GM23338 (cell line): Measurements from ENCODE around the gene UST. TPM values are rescaled to one million over a fixed set of nuclear protein-coding genes. Genes with fewer than 3 reads are reported as not detected.
A peak's percentile ranks its signal among the peaks of the same experiment; 100 is the strongest.

Source experiments
- ATAC-seq: fragments of 200-7000 bp; cut with Tn5 transposase; 3 replicates; pipeline ENCODE4 v1.9.1; 2020
- DNase-seq: peaks from one replicate; pipeline ENCODE4 v3.0.0-alpha.2; 2015; ENCODE audit warnings: low spot score
- H2AFZ ChIP-seq: fragments of 200-600 bp; sonication (generic); 2 replicates; pipeline ENCODE4 v1.8.0; 2016; ENCODE audit warnings: antibody characterized with exemption, mild to moderate bottlenecking, moderate library complexity
- H3F3A ChIP-seq: fragments of 200-600 bp; sonication (generic); replicated peaks from 2 replicates; pipeline ENCODE4 v1.8.0; 2017; ENCODE audit warnings: antibody characterized with exemption, mixed run types, low read depth
- H3K27ac ChIP-seq: fragments of 200-600 bp; sonication (generic); 2 replicates; pipeline ENCODE4 v1.6.1; 2016; ENCODE audit warnings: low read depth
- H3K27me3 ChIP-seq: fragments of 200-600 bp; sonication (generic); 2 replicates; pipeline ENCODE4 v1.8.0; 2016; ENCODE audit warnings: mild to moderate bottlenecking, mixed run types, moderate library complexity; ENCODE audit not compliant: insufficient read depth
- H3K36me3 ChIP-seq: fragments of 200-600 bp; sonication (generic); 2 replicates; pipeline ENCODE4 v1.8.0; 2016; ENCODE audit warnings: mild to moderate bottlenecking; ENCODE audit not compliant: insufficient read depth
- H3K4me1 ChIP-seq: fragments of 200-600 bp; sonication (generic); 2 replicates; pipeline ENCODE4 v1.8.0; 2016; ENCODE audit warnings: mild to moderate bottlenecking, moderate library complexity; ENCODE audit not compliant: insufficient read depth
- H3K4me2 ChIP-seq: fragments of 200-600 bp; sonication (generic); 2 replicates; pipeline ENCODE4 v1.7.1; 2017; ENCODE audit warnings: mixed run types
- H3K4me3 ChIP-seq: fragments of 200-600 bp; sonication (generic); 2 replicates; pipeline ENCODE4 v1.6.1; 2016; ENCODE audit warnings: mixed run types
- H3K79me2 ChIP-seq: fragments of 200-600 bp; sonication (generic); replicated peaks from 2 replicates; pipeline ENCODE4 v1.8.0; 2017; ENCODE audit warnings: mild to moderate bottlenecking; ENCODE audit not compliant: insufficient read depth
- H3K9me2 ChIP-seq: fragments of 200-600 bp; sonication (generic); 2 replicates; pipeline ENCODE4 v1.8.0; 2017; ENCODE audit not compliant: insufficient read depth
- H4K20me1 ChIP-seq: fragments of 200-600 bp; sonication (generic); replicated peaks from 2 replicates; pipeline ENCODE4 v1.8.0; 2017; ENCODE audit warnings: mild to moderate bottlenecking; ENCODE audit not compliant: insufficient read depth
- H3K27ac Mint-ChIP-seq: 2 replicates; pipeline ENCODE4 v1.8.0; 2020; ENCODE audit warnings: inconsistent platforms, mild to moderate bottlenecking, moderate library complexity, mixed read lengths
- H3K27me3 Mint-ChIP-seq: 3 replicates; pipeline ENCODE4 v1.8.0; 2022; ENCODE audit warnings: low read depth, mild to moderate bottlenecking, moderate library complexity, mixed read lengths, inconsistent platforms; ENCODE audit not compliant: insufficient read depth, poor library complexity
- H3K36me3 Mint-ChIP-seq: 3 replicates; pipeline ENCODE4 v1.8.0; 2021; ENCODE audit warnings: low read depth, mild to moderate bottlenecking, inconsistent platforms, moderate library complexity, mixed read lengths
- H3K4me1 Mint-ChIP-seq: 3 replicates; pipeline ENCODE4 v1.8.0; 2020; ENCODE audit warnings: mild to moderate bottlenecking, inconsistent platforms, mixed read lengths
- H3K4me3 Mint-ChIP-seq: 3 replicates; pipeline ENCODE4 v1.8.0; 2021; ENCODE audit warnings: moderate library complexity, mild to moderate bottlenecking, inconsistent platforms, mixed read lengths
- H3K9me3 Mint-ChIP-seq: 3 replicates; pipeline ENCODE4 v1.8.0; 2020; ENCODE audit warnings: moderate library complexity, mild to moderate bottlenecking, inconsistent platforms, mixed read lengths
- NANOG ChIP-seq: IDR thresholded peaks from 2 replicates; pipeline ENCODE4 v1.6.1; 2016; ENCODE audit warnings: antibody characterized with exemption, borderline replicate concordance
- POLR2AphosphoS5 ChIP-seq: IDR thresholded peaks from 2 replicates; pipeline ENCODE4 v1.6.1; 2016; ENCODE audit warnings: antibody characterized with exemption, low read depth
- STAT1 ChIP-seq: IDR thresholded peaks from one replicate; pipeline ENCODE4 v1.6.1; 2016; ENCODE audit warnings: antibody characterized with exemption; ENCODE audit not compliant: unreplicated experiment
- ZNF114 ChIP-seq: fragments of 250-450 bp; sonication (Bioruptor Pico); IDR thresholded peaks from 2 replicates; pipeline ENCODE4 v1.5.0; 2020; ENCODE audit warnings: mild to moderate bottlenecking, moderate library complexity
- ZNF331 ChIP-seq: fragments of 250-450 bp; sonication (Bioruptor Pico); IDR thresholded peaks from 2 replicates; pipeline ENCODE4 v1.5.0; 2020; ENCODE audit warnings: low read depth, mild to moderate bottlenecking, moderate library complexity
- polyA plus RNA-seq: library from polyadenylated mRNA; unstranded; fragments of >200 nt; fragmentation: Nextera tagmentation; extraction: Ambion mirVana; gene quantifications from 2 replicates; pipeline ENCODE4 v1.2.1, GENCODE V29; 2016
- total RNA-seq: library from RNA; depleted of rRNA; stranded (reverse); fragments of >200 nt; shearing (Covaris generic); gene quantifications from 2 replicates; pipeline ENCODE4 v1.2.3, GENCODE V29; 2014
- TF ChIP-seq, protein P1 (sequence below): IDR thresholded peaks from one replicate; pipeline ENCODE4 v1.6.1; 2018; ENCODE audit warnings: antibody characterized with exemption; ENCODE audit not compliant: unreplicated experiment
- TF ChIP-seq, protein P2 (sequence below), 2 experiments: fragments of 200-600 bp in 1 of 2; sonication (generic) in 1 of 2; conservative IDR thresholded peaks; 2 replicates each; pipeline versions ENCODE4 v1.5.1 to v1.6.1; 2016 to 2017; ENCODE audit warnings: antibody characterized with exemption in 2 of 2, low read depth in 2 of 2, mild to moderate bottlenecking in 2 of 2, moderate library complexity in 1 of 2

The UST gene
- total and polyA plus RNA-seq, 2 experiments from 2014 or later, result 12.6 to 33.0 TPM

DNA sequence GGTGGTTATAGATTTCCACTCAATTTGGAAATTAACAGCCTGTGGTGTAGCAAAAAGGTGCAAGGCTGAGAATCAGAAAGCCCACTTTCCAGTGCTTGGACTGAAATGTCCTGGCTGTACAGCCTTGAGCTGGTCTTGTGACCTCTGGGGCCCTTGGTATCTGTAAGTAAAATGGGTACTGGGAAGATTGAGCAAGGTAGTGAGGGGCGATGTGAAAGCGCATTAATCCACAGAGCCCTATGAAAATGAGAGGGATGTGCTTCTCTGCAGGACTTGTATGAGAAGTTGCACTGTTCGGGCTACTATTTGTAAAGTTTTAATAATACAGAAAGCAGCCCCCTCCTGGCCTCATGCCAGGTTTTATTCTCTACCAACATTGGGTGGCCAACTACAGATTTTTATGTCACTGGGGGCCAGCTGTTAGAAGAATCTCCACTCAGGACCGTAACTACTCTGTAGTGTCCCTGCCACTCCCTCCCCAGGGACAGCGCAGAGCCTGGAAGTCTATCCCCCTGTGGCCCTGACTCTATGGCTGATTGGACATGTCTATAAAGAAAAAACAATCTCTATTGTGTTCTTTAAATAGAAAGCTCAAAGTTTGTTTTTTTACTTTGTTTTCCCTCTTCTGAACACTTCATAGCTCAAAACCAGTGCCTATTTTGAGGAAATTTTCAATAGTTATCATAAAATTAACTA is 316.0 kb downstream of the UST start:
- ATAC-seq, result no peak
- Histone ChIP-seq H3K4me1 (peaks cover 6% of the 10 kb centered on the region; the same call in 1 of the 2 replicates), H3K4me3 (no peak overlapping the region), H4K20me1 (no peaks in the 10 kb centered on the region), H3K9me2 (no peaks in the 10 kb centered on the region), H3K36me3 (no peaks in the 10 kb centered on the region), H3K79me2 (no peaks in the 10 kb centered on the region), H3K27me3 (no peaks in the 10 kb centered on the region), H3K27ac (0 out of 2 replicates have a peak overlapping the region, but pooled peaks have one; percentile 19), H3K4me2 (no peak overlapping the region), H3F3A (no peaks in the 10 kb centered on the region), H2AFZ (no peak overlapping the region)
- Mint-ChIP-seq H3K27ac (no peak overlapping the region), H3K9me3 (no peaks in the 10 kb centered on the region), H3K36me3 (no peaks in the 10 kb centered on the region; the same call in 2 of the 3 replicates), H3K4me1 (peaks cover 21% of the 10 kb centered on the region), H3K4me3 (no peak overlapping the region), H3K27me3 (peaks cover 6% of the 10 kb centered on the region)
- TF ChIP-seq STAT1, result no peak
- TF ChIP-seq, protein P1, sequence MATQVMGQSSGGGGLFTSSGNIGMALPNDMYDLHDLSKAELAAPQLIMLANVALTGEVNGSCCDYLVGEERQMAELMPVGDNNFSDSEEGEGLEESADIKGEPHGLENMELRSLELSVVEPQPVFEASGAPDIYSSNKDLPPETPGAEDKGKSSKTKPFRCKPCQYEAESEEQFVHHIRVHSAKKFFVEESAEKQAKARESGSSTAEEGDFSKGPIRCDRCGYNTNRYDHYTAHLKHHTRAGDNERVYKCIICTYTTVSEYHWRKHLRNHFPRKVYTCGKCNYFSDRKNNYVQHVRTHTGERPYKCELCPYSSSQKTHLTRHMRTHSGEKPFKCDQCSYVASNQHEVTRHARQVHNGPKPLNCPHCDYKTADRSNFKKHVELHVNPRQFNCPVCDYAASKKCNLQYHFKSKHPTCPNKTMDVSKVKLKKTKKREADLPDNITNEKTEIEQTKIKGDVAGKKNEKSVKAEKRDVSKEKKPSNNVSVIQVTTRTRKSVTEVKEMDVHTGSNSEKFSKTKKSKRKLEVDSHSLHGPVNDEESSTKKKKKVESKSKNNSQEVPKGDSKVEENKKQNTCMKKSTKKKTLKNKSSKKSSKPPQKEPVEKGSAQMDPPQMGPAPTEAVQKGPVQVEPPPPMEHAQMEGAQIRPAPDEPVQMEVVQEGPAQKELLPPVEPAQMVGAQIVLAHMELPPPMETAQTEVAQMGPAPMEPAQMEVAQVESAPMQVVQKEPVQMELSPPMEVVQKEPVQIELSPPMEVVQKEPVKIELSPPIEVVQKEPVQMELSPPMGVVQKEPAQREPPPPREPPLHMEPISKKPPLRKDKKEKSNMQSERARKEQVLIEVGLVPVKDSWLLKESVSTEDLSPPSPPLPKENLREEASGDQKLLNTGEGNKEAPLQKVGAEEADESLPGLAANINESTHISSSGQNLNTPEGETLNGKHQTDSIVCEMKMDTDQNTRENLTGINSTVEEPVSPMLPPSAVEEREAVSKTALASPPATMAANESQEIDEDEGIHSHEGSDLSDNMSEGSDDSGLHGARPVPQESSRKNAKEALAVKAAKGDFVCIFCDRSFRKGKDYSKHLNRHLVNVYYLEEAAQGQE, result no peak
- no peak for TF ChIP-seq NANOG
- TF ChIP-seq ZNF331 (CRISPR knock-in tag), result no peak
- TF ChIP-seq, protein P2, sequence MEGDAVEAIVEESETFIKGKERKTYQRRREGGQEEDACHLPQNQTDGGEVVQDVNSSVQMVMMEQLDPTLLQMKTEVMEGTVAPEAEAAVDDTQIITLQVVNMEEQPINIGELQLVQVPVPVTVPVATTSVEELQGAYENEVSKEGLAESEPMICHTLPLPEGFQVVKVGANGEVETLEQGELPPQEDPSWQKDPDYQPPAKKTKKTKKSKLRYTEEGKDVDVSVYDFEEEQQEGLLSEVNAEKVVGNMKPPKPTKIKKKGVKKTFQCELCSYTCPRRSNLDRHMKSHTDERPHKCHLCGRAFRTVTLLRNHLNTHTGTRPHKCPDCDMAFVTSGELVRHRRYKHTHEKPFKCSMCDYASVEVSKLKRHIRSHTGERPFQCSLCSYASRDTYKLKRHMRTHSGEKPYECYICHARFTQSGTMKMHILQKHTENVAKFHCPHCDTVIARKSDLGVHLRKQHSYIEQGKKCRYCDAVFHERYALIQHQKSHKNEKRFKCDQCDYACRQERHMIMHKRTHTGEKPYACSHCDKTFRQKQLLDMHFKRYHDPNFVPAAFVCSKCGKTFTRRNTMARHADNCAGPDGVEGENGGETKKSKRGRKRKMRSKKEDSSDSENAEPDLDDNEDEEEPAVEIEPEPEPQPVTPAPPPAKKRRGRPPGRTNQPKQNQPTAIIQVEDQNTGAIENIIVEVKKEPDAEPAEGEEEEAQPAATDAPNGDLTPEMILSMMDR (conservative IDR thresholded peaks at IDR 0.05; ENCODE audit: low read depth in 2 of 2), result no peak
- DNase-seq, result no peak

DNA sequence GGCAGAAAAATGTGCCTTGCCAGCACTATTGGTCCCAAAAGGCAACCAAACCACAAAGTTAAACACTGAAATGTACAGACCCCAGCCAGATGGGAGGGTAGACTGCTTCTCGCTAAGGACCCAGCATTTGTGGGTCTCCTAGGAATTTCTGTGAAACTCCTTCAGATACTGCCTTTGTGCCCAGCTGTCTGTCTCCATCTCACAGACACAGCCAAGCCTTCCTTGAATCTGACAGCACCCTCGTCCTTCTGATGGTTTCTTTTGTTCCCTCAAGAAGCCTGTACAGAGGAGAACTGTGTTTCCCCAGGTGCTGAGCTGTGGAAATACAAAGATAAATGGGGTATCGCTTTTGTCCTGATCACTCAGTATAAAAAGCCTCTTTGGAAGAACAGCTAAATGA is 316.6 kb downstream of the UST start:
- Mint-ChIP-seq H3K4me3 (no peak overlapping the region), H3K9me3 (no peaks in the 10 kb centered on the region), H3K27ac (no peak overlapping the region), H3K36me3 (no peaks in the 10 kb centered on the region; the same call in 2 of the 3 replicates), H3K27me3 (peaks cover 3% of the 10 kb centered on the region), H3K4me1 (peaks cover 18% of the 10 kb centered on the region)
- no peaks in the 10 kb centered on the region for H3K36me3 ChIP-seq
- H3K9me2 ChIP-seq, result no peaks in the 10 kb centered on the region
- no peak overlapping the region for H3K27ac ChIP-seq
- no peaks in the 10 kb centered on the region for H3K79me2 ChIP-seq
- H2AFZ ChIP-seq, result no peak overlapping the region
- TF ChIP-seq ZNF114 (no peak), POLR2AphosphoS5 (no peak), ZNF331 (CRISPR knock-in tag) (no peak), STAT1 (no peak)
- TF ChIP-seq, protein P1, result no peak
- no peaks in the 10 kb centered on the region for H4K20me1 ChIP-seq
- no peak for DNase-seq
- no peaks in the 10 kb centered on the region for H3K27me3 ChIP-seq
- peaks cover 6% of the 10 kb centered on the region; the same call in 1 of the 2 replicates for H3K4me1 ChIP-seq
- no peak overlapping the region for H3K4me3 ChIP-seq
- no peaks in the 10 kb centered on the region for H3F3A ChIP-seq
- H3K4me2 ChIP-seq, result no peak overlapping the region
- no peak for ATAC-seq
